HepG2 (cell line): ENCODE data around the gene AGTPBP1. TPM values are rescaled to one million over a fixed set of nuclear protein-coding genes. Genes with fewer than 3 reads are reported as not detected.

Experiments
- ATAC-seq: fragments of 200-7000 bp; cut with Tn5 transposase; 3 replicates; pipeline ENCODE4 v1.9.1; 2020; ENCODE audit warnings: mild to moderate bottlenecking, moderate library complexity
- BruUV-seq: library from RNA; stranded (reverse); fragments of 400-500 nt; replicated peaks from 2 replicates; lab custom pipeline; 2021; lab: Mats Ljungman, UMichigan
- CTCF ChIA-PET: fragments of 300-600 bp; formaldehyde crosslinking; extraction: SDS; loops from one replicate; lab custom pipeline; 2021; ENCODE audit warnings: low total read pairs, inconsistent platforms, low intra/inter-chr PET ratio; lab: Yijun Ruan, JAX
- POLR2A ChIA-PET: fragments of 350-600 bp; sonication (Branson Sonifier 250); formaldehyde crosslinking; loops from one replicate; lab custom pipeline; 2020; ENCODE audit warnings: antibody characterized with exemption, inconsistent platforms; lab: Yijun Ruan, JAX
- DNase-seq: peaks from one replicate; pipeline ENCODE4 v3.0.0-alpha.2; 2015; ENCODE audit warnings: low spot score
- FAIRE-seq: peaks from 3 replicates; lab custom pipeline; 2011; peaks lifted over from hg19 to GRCh38; lab: Jason Lieb, UNC
- H2AFZ ChIP-seq: one replicate; pipeline ENCODE4 v1.6.1; 2011; ENCODE audit warnings: low read length, inconsistent platforms
- H3K27ac ChIP-seq: fragments of 300-600 bp; 3 replicates; pipeline ENCODE4 v1.8.0; 2011; ENCODE audit warnings: mixed run types, mild to moderate bottlenecking, mixed read lengths, low read length, inconsistent platforms; ENCODE audit not compliant: insufficient read depth; ENCODE audit errors: extremely low read length
- H3K27me3 ChIP-seq, 2 experiments: fragments of 200-600 bp in 1 of 2; 2 replicates in 1 of 2; 3 replicates in 1 of 2; pipeline versions ENCODE4 v1.6.0 to v1.8.0; 2011; ENCODE audit warnings: low read length in 2 of 2, mild to moderate bottlenecking in 2 of 2, moderate library complexity in 2 of 2, inconsistent platforms in 1 of 2; ENCODE audit not compliant: insufficient read depth in 2 of 2, control insufficient read depth in 1 of 2
- H3K36me3 ChIP-seq, 2 experiments: fragments of 200-600 bp in 1 of 2; replicated peaks in 1 of 2; 2 replicates in 1 of 2; 3 replicates in 1 of 2; pipeline versions ENCODE4 v1.5.1 to v1.8.0; 2011; ENCODE audit warnings: low read length in 2 of 2, inconsistent platforms in 1 of 2; ENCODE audit not compliant: insufficient read depth in 2 of 2, control insufficient read depth in 1 of 2
- H3K4me1 ChIP-seq: 2 replicates; pipeline ENCODE4 v1.5.1; 2012; ENCODE audit warnings: low read length, inconsistent platforms; ENCODE audit not compliant: insufficient read depth
- H3K4me2 ChIP-seq: 2 replicates; pipeline ENCODE4 v1.6.0; 2011; ENCODE audit warnings: low read depth, low read length, inconsistent platforms
- H3K4me3 ChIP-seq, 3 experiments: fragments of 200-600 bp in 1 of 3; sonication (generic), shearing (Covaris generic) in 1 of 3; replicated peaks in 1 of 3; 2 replicates each; pipeline ENCODE4 v1.5.1; 2011 to 2016; ENCODE audit warnings: low read length in 3 of 3, inconsistent platforms in 2 of 3, low read depth in 2 of 3, mild to moderate bottlenecking in 2 of 3, control low read depth in 1 of 3, mixed read lengths in 1 of 3; ENCODE audit not compliant: insufficient read depth in 1 of 3
- H3K79me2 ChIP-seq: one replicate; pipeline ENCODE4 v1.6.1; 2011; ENCODE audit warnings: low read length, inconsistent platforms; ENCODE audit not compliant: insufficient read depth
- H3K9ac ChIP-seq: 2 replicates; pipeline ENCODE4 v1.6.0; 2011; ENCODE audit warnings: mild to moderate bottlenecking, low read depth, low read length, inconsistent platforms; ENCODE audit not compliant: insufficient read depth
- H3K9me3 ChIP-seq: 2 replicates; pipeline ENCODE4 v1.5.1; 2012; ENCODE audit warnings: mild to moderate bottlenecking, low read length
- H4K20me1 ChIP-seq: 2 replicates; pipeline ENCODE4 v1.6.0; 2011; ENCODE audit warnings: inconsistent platforms, mild to moderate bottlenecking, low read length, moderate library complexity; ENCODE audit not compliant: insufficient read depth
- BCL6 ChIP-seq: IDR thresholded peaks from 2 replicates; pipeline ENCODE4 v1.6.1; 2016; ENCODE audit warnings: missing genetic modification reagents, missing compliant biosample characterization
- POLR2AphosphoS2 ChIP-seq: IDR thresholded peaks from 2 replicates; pipeline ENCODE4 v1.6.1; 2011; ENCODE audit warnings: low read depth, low read length, improper control_type of control experiment
- POLR2G ChIP-seq: fragments of 200-400 bp; formaldehyde crosslinking; IDR thresholded peaks from 2 replicates; pipeline ENCODE4 v1.6.1; 2018; ENCODE audit warnings: mild to moderate bottlenecking, low read depth, low read length, moderate library complexity
- PREB ChIP-seq: sonication (generic); formaldehyde crosslinking; IDR thresholded peaks from 2 replicates; pipeline ENCODE4 v1.4.0; 2020; ENCODE audit warnings: missing genetic modification reagents
- RAD51 ChIP-seq: fragments of 450-650 bp; IDR thresholded peaks from 2 replicates; pipeline ENCODE4 v1.6.1; 2016; ENCODE audit warnings: borderline replicate concordance
- ZBTB14 ChIP-seq: sonication (generic); formaldehyde crosslinking; IDR thresholded peaks from 2 replicates; pipeline ENCODE4 v1.4.0; 2020; ENCODE audit warnings: missing genetic modification reagents
- ZBTB43 ChIP-seq: sonication (generic); formaldehyde crosslinking; conservative IDR thresholded peaks from 2 replicates; pipeline ENCODE4 v1.4.0; 2020; ENCODE audit warnings: missing genetic modification reagents
- ZNF142 ChIP-seq: sonication (generic); formaldehyde crosslinking; IDR thresholded peaks from 2 replicates; pipeline ENCODE4 v1.4.0; 2020; ENCODE audit warnings: missing genetic modification reagents
- ZNF263 ChIP-seq: sonication (generic); formaldehyde crosslinking; IDR thresholded peaks from 2 replicates; pipeline ENCODE4 v1.4.0; 2020; ENCODE audit warnings: missing genetic modification reagents
- ZNF792 ChIP-seq: IDR thresholded peaks from 2 replicates; pipeline ENCODE4 v1.6.1; 2016
- WGBS: methylation state at CpG from one replicate; pipeline ENCODE4 v1.1.6; 2017; ENCODE audit warnings: low lambda C conversion rate; 5-methylcytosine and 5-hydroxymethylcytosine counted together
- in situ Hi-C: cut with HindIII; loops from 2 replicates; pipeline ENCODE4 v1.10.0; 2017; ENCODE audit warnings: low pct_unique_long_range_greater_than_20kb; ENCODE audit not compliant: extremely low pct_ligation_motif_present
- intact Hi-C: fragments of 100-400 bp; cut with micrococcal nuclease; formaldehyde crosslinking; loops from one replicate; pipeline ENCODE4 v1.10.0; 2022; ENCODE audit not compliant: unreplicated experiment
- polyA plus RNA-seq, 8 experiments: library from polyadenylated mRNA; depleted of rRNA in 3 of 8; stranded (reverse) in 7 of 8; unstranded in 1 of 8; fragments of >200 nt; fragmentation: Illumina TruSeq in 4 of 8; extraction: Trizol in 4 of 8; gene quantifications; 2 replicates each; pipeline versions ENCODE4 v1.2.1 to v1.2.3, GENCODE V29; 2011 to 2016; ENCODE audit warnings: low read depth in 4 of 8, missing spikeins in 1 of 8, mixed read lengths in 1 of 8; ENCODE audit not compliant: insufficient read depth in 1 of 8
- total RNA-seq, 5 experiments: library from RNA; depleted of rRNA; stranded (reverse); fragments of >200 nt; fragmentation: Illumina TruSeq; extraction: Trizol; gene quantifications; 2 replicates each; pipeline ENCODE4 v1.2.3, GENCODE V29; 2016; ENCODE audit warnings: low read depth in 1 of 5

AGTPBP1 gene
- total and polyA plus RNA-seq, 2 of the 13 experiments (the other 11 are each of a cell fraction or from before 2014, with no cell fraction given), result 9.7 to 22.3 TPM

GRCh38 chr9:85715587-85715986 lies 26.2 kb downstream of the AGTPBP1 start:
- H4K20me1 ChIP-seq, result no peaks in the 10 kb centered on the region
- DNase-seq, result no peak
- 77% methylated on average over 2 of the region's 2 CpGs for WGBS
- in situ Hi-C loops (no loop called here), intact Hi-C loops (no loop called here)
- POLR2A ChIA-PET, result no interaction called here
- no peaks in the 10 kb centered on the region for H3K27me3 ChIP-seq
- no peak overlapping the region for H3K4me3 ChIP-seq
- no peak for ATAC-seq
- H2AFZ ChIP-seq, result no peak overlapping the region
- no peak overlapping the region for H3K4me2 ChIP-seq
- 0 out of 2 replicates have a peak, but pooled peaks cover 7% of the 10 kb centered on the region for H3K4me1 ChIP-seq
- H3K9me3 ChIP-seq, result no peaks in the 10 kb centered on the region
- no peaks in the 10 kb centered on the region for H3K79me2 ChIP-seq
- no peak overlapping the region for H3K9ac ChIP-seq
- no TSS peak for BruUV-seq
- H3K27ac ChIP-seq, result no peak overlapping the region
- FAIRE-seq, result no peak
- no peaks in the 10 kb centered on the region for H3K36me3 ChIP-seq
- CTCF ChIA-PET, result no interaction called here
- TF ChIP-seq ZNF792, result no peak
- TF ChIP-seq ZNF263 (CRISPR knock-in tag), result no peak
- TF ChIP-seq POLR2G, result no peak
- TF ChIP-seq PREB (CRISPR knock-in tag), result no peak
- TF ChIP-seq ZBTB43, result no peak
- TF ChIP-seq RAD51, result no peak
- TF ChIP-seq POLR2AphosphoS2, result no peak
- TF ChIP-seq BCL6 (CRISPR knock-in tag), result no peak
- no peak for TF ChIP-seq ZNF142
- no peak for TF ChIP-seq ZBTB14
